PC-3 (cell line): Measurements from ENCODE around the gene GRK2.

Experiments
- CTCF ChIP-seq: fragments of 300-600 bp; sonication (generic); conservative IDR thresholded peaks from 2 replicates; pipeline ENCODE4 v1.5.1; 2017; ENCODE audit warnings: antibody characterized with exemption, low read depth, mild to moderate bottlenecking, low read length
- EZH2 ChIP-seq: fragments of 300-600 bp; sonication (generic); IDR thresholded peaks from one replicate; pipeline ENCODE4 v1.6.1; 2017; ENCODE audit warnings: antibody characterized with exemption, mild to moderate bottlenecking, low read length; ENCODE audit not compliant: unreplicated experiment
- EZH2phosphoT487 ChIP-seq: fragments of 300-600 bp; sonication (generic); IDR thresholded peaks from 2 replicates; pipeline ENCODE4 v1.6.1; 2018; ENCODE audit warnings: mild to moderate bottlenecking, antibody characterized with exemption, low read length, borderline replicate concordance

- no peak for TF ChIP-seq CTCF
- TF ChIP-seq EZH2: no peak
- no peak for TF ChIP-seq EZH2phosphoT487
Observed at GRCh38 chr11:67310246-67311050, 44.2 kb downstream of the GRK2 start.
